HEK293 (cell line): Measurements from ENCODE around the gene DNAAF5.
A peak's percentile ranks its signal among the peaks of the same experiment; 100 is the strongest.

ENCODE experiments used
- KLF8 ChIP-seq: fragments of 450-650 bp; formaldehyde crosslinking; IDR thresholded peaks from 2 replicates; pipeline ENCODE4 v1.5.1; 2016; ENCODE audit warnings: missing biosample characterization, missing genetic modification characterization
- KLF9 ChIP-seq: fragments of 450-650 bp; formaldehyde crosslinking; IDR thresholded peaks from 2 replicates; pipeline ENCODE4 v1.5.1; 2016; ENCODE audit warnings: missing biosample characterization, missing genetic modification characterization, low read depth
- MYNN ChIP-seq: fragments of 450-650 bp; formaldehyde crosslinking; IDR thresholded peaks from 2 replicates; pipeline ENCODE4 v1.5.1; 2016; ENCODE audit warnings: missing biosample characterization, missing genetic modification characterization, borderline replicate concordance
- OSR2 ChIP-seq: fragments of 450-650 bp; formaldehyde crosslinking; IDR thresholded peaks from 2 replicates; pipeline ENCODE4 v1.5.1; 2016; ENCODE audit warnings: missing biosample characterization, missing genetic modification characterization
- PRDM6 ChIP-seq: fragments of 450-650 bp; formaldehyde crosslinking; IDR thresholded peaks from 2 replicates; pipeline ENCODE4 v1.5.1; 2017; ENCODE audit warnings: missing biosample characterization, missing genetic modification characterization
- RBAK ChIP-seq: fragments of 450-650 bp; formaldehyde crosslinking; IDR thresholded peaks from 2 replicates; pipeline ENCODE4 v1.5.1; 2016; ENCODE audit warnings: missing biosample characterization, missing genetic modification characterization
- TRIM28 ChIP-seq: IDR thresholded peaks from 2 replicates; pipeline ENCODE4 v1.6.1; 2011; ENCODE audit warnings: low read length, control low read depth, borderline replicate concordance
- ZBTB48 ChIP-seq: fragments of 450-650 bp; formaldehyde crosslinking; IDR thresholded peaks from 2 replicates; pipeline ENCODE4 v1.5.1; 2016; ENCODE audit warnings: missing biosample characterization, missing genetic modification characterization
- ZNF157 ChIP-seq: fragments of 450-650 bp; formaldehyde crosslinking; IDR thresholded peaks from 2 replicates; pipeline ENCODE4 v1.5.1; 2016; ENCODE audit warnings: missing biosample characterization, missing genetic modification characterization
- ZNF19 ChIP-seq: fragments of 450-650 bp; formaldehyde crosslinking; IDR thresholded peaks from 2 replicates; pipeline ENCODE4; 2016; ENCODE audit warnings: missing biosample characterization, missing genetic modification characterization, low read depth
- ZNF223 ChIP-seq: fragments of 450-650 bp; formaldehyde crosslinking; IDR thresholded peaks from 2 replicates; pipeline ENCODE4 v1.5.1; 2016; ENCODE audit warnings: missing biosample characterization, missing genetic modification characterization
- ZNF292 ChIP-seq: fragments of 450-650 bp; formaldehyde crosslinking; IDR thresholded peaks from 2 replicates; pipeline ENCODE4 v1.5.1; 2016; ENCODE audit warnings: low read depth, missing biosample characterization, missing genetic modification characterization, borderline replicate concordance
- ZNF426 ChIP-seq: fragments of 450-650 bp; formaldehyde crosslinking; IDR thresholded peaks from 2 replicates; pipeline ENCODE4 v1.5.1; 2017; ENCODE audit warnings: missing biosample characterization, missing genetic modification characterization, mild to moderate bottlenecking, inconsistent platforms, moderate library complexity
- ZNF473 ChIP-seq: fragments of 450-650 bp; formaldehyde crosslinking; IDR thresholded peaks from 2 replicates; pipeline ENCODE4 v1.5.1; 2017; ENCODE audit warnings: missing biosample characterization, missing genetic modification characterization
- ZNF621 ChIP-seq: fragments of 450-650 bp; formaldehyde crosslinking; IDR thresholded peaks from 2 replicates; pipeline ENCODE4 v1.5.1; 2017; ENCODE audit warnings: missing biosample characterization, missing genetic modification characterization
- ZNF660 ChIP-seq: fragments of 450-650 bp; IDR thresholded peaks from 2 replicates; pipeline ENCODE4 v1.5.1; 2018; ENCODE audit warnings: missing biosample characterization, mild to moderate bottlenecking, missing genetic modification characterization
- ZNF664 ChIP-seq: fragments of 450-650 bp; formaldehyde crosslinking; IDR thresholded peaks from 2 replicates; pipeline ENCODE4 v1.5.1; 2016; ENCODE audit warnings: missing biosample characterization, missing genetic modification characterization
- ZNF692 ChIP-seq: fragments of 450-650 bp; formaldehyde crosslinking; IDR thresholded peaks from 2 replicates; pipeline ENCODE4 v1.5.1; 2016; ENCODE audit warnings: missing biosample characterization, missing genetic modification characterization
- ZNF777 ChIP-seq: fragments of 450-650 bp; formaldehyde crosslinking; IDR thresholded peaks from 2 replicates; pipeline ENCODE4 v1.5.1; 2017; ENCODE audit warnings: missing biosample characterization, missing genetic modification characterization, borderline replicate concordance
- ZNF791 ChIP-seq: fragments of 450-650 bp; formaldehyde crosslinking; IDR thresholded peaks from 2 replicates; pipeline ENCODE4 v1.5.1; 2016; ENCODE audit warnings: missing biosample characterization, missing genetic modification characterization
- ZNF792 ChIP-seq: fragments of 450-650 bp; formaldehyde crosslinking; IDR thresholded peaks from 2 replicates; pipeline ENCODE4 v1.5.1; 2016; ENCODE audit warnings: missing biosample characterization, missing genetic modification characterization
- ZNF830 ChIP-seq: fragments of 450-650 bp; IDR thresholded peaks from 2 replicates; pipeline ENCODE4 v1.5.0; 2018; ENCODE audit warnings: missing biosample characterization, missing genetic modification characterization, low read depth, mild to moderate bottlenecking, moderate library complexity
- TF ChIP-seq, protein P1 (sequence below): fragments of 450-650 bp; formaldehyde crosslinking; IDR thresholded peaks from 2 replicates; pipeline ENCODE4 v1.5.1; 2016; ENCODE audit warnings: missing biosample characterization, missing genetic modification characterization
- TF ChIP-seq, protein P2 (sequence below): fragments of 450-650 bp; formaldehyde crosslinking; IDR thresholded peaks from 2 replicates; pipeline ENCODE4 v1.5.1; 2016; ENCODE audit warnings: missing biosample characterization, missing genetic modification characterization, borderline replicate concordance
- TF ChIP-seq, protein P3 (sequence below): fragments of 450-650 bp; formaldehyde crosslinking; IDR thresholded peaks from 2 replicates; pipeline ENCODE4 v1.5.1; 2016; ENCODE audit warnings: missing biosample characterization, missing genetic modification characterization
- TF ChIP-seq, protein P4 (sequence below): fragments of 450-650 bp; formaldehyde crosslinking; IDR thresholded peaks from 2 replicates; pipeline ENCODE4 v1.5.1; 2016; ENCODE audit warnings: missing biosample characterization, missing genetic modification characterization

DNAAF5 gene

DNA sequence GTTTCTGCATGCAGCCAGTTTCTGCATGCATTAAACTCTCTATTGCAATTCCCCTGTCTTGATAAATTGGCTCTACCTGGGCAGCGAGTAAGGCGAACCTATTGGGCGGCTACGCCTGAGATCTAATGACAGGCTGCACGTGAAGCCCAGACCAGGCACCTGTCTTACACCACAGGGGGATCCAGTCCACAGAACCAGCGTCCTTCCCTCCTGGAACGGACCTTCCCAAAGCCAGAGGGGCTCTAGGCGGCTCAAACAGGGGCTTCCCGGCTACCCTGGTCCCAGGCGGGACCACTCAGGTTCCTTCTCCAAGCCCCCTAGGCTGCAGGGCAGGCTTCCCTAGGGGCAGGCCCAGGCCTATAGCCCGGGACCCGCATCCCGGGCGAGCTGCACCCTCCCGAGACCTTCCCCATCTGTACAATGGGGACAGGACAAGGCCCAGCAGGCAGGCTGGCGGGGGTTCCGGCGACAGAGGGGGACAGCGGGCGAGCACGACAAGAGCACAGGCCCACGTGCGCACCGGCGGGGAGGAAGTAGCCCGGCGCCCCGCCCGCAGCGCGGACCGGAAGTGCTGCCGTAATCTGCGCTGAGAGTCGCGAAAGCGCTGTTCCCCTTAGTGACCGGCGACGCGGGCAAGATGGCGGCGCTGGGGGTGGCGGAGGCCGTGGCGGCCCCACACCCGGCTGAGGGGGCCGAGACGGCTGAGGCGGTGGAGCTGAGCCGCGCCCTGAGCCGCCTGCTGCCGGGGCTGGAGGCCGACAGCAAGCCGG, at the start of gene DNAAF5 (continued):
- TF ChIP-seq TRIM28 (no peak), ZNF692 (peak; percentile 77), KLF8 (tag by site-specific recombination) (peak; percentile 80; the same call in 1 of the 2 replicates), OSR2 (tag by site-specific recombination) (no peak), ZNF792 (tag by site-specific recombination) (no peak), ZNF292 (tag by site-specific recombination) (no peak), ZNF791 (tag by site-specific recombination) (no peak), KLF9 (peak; percentile 58; the same call in 1 of the 2 replicates), ZNF157 (tag by site-specific recombination) (no peak), ZNF777 (tag by site-specific recombination) (no peak), RBAK (tag by site-specific recombination) (no peak), ZNF473 (tag by site-specific recombination) (no peak; the same call in 1 of the 2 replicates), ZBTB48 (tag by site-specific recombination) (0 out of 2 replicates have a peak, but pooled peaks have one; percentile 43), ZNF830 (no peak), ZNF621 (tag by site-specific recombination) (no peak), ZNF223 (tag by site-specific recombination) (no peak), MYNN (tag by site-specific recombination) (no peak), ZNF664 (tag by site-specific recombination) (no peak), ZNF660 (tag by site-specific recombination) (no peak), PRDM6 (tag by site-specific recombination) (no peak), ZNF19 (tag by site-specific recombination) (no peak), ZNF426 (no peak)
- TF ChIP-seq, protein P1, sequence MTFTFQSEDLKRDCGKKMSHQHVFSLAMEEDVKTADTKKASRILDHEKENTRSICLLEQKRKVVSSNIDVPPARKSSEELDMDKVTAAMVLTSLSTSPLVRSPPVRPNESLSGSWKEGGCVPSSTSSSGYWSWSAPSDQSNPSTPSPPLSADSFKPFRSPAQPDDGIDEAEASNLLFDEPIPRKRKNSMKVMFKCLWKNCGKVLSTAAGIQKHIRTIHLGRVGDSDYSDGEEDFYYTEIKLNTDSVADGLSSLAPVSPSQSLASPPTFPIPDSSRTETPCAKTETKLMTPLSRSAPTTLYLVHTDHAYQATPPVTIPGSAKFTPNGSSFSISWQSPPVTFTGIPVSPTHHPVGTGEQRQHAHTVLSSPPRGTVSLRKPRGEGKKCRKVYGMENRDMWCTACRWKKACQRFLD (tag by site-specific recombination) = no peak
- TF ChIP-seq, protein P2, sequence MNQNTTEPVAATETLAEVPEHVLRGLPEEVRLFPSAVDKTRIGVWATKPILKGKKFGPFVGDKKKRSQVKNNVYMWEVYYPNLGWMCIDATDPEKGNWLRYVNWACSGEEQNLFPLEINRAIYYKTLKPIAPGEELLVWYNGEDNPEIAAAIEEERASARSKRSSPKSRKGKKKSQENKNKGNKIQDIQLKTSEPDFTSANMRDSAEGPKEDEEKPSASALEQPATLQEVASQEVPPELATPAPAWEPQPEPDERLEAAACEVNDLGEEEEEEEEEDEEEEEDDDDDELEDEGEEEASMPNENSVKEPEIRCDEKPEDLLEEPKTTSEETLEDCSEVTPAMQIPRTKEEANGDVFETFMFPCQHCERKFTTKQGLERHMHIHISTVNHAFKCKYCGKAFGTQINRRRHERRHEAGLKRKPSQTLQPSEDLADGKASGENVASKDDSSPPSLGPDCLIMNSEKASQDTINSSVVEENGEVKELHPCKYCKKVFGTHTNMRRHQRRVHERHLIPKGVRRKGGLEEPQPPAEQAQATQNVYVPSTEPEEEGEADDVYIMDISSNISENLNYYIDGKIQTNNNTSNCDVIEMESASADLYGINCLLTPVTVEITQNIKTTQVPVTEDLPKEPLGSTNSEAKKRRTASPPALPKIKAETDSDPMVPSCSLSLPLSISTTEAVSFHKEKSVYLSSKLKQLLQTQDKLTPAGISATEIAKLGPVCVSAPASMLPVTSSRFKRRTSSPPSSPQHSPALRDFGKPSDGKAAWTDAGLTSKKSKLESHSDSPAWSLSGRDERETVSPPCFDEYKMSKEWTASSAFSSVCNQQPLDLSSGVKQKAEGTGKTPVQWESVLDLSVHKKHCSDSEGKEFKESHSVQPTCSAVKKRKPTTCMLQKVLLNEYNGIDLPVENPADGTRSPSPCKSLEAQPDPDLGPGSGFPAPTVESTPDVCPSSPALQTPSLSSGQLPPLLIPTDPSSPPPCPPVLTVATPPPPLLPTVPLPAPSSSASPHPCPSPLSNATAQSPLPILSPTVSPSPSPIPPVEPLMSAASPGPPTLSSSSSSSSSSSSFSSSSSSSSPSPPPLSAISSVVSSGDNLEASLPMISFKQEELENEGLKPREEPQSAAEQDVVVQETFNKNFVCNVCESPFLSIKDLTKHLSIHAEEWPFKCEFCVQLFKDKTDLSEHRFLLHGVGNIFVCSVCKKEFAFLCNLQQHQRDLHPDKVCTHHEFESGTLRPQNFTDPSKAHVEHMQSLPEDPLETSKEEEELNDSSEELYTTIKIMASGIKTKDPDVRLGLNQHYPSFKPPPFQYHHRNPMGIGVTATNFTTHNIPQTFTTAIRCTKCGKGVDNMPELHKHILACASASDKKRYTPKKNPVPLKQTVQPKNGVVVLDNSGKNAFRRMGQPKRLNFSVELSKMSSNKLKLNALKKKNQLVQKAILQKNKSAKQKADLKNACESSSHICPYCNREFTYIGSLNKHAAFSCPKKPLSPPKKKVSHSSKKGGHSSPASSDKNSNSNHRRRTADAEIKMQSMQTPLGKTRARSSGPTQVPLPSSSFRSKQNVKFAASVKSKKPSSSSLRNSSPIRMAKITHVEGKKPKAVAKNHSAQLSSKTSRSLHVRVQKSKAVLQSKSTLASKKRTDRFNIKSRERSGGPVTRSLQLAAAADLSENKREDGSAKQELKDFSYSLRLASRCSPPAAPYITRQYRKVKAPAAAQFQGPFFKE (tag by site-specific recombination) = no peak
- TF ChIP-seq, protein P3, sequence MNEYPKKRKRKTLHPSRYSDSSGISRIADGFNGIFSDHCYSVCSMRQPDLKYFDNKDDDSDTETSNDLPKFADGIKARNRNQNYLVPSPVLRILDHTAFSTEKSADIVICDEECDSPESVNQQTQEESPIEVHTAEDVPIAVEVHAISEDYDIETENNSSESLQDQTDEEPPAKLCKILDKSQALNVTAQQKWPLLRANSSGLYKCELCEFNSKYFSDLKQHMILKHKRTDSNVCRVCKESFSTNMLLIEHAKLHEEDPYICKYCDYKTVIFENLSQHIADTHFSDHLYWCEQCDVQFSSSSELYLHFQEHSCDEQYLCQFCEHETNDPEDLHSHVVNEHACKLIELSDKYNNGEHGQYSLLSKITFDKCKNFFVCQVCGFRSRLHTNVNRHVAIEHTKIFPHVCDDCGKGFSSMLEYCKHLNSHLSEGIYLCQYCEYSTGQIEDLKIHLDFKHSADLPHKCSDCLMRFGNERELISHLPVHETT (tag by site-specific recombination) = peak; percentile 67; the same call in 1 of the 2 replicates
- TF ChIP-seq, protein P4, sequence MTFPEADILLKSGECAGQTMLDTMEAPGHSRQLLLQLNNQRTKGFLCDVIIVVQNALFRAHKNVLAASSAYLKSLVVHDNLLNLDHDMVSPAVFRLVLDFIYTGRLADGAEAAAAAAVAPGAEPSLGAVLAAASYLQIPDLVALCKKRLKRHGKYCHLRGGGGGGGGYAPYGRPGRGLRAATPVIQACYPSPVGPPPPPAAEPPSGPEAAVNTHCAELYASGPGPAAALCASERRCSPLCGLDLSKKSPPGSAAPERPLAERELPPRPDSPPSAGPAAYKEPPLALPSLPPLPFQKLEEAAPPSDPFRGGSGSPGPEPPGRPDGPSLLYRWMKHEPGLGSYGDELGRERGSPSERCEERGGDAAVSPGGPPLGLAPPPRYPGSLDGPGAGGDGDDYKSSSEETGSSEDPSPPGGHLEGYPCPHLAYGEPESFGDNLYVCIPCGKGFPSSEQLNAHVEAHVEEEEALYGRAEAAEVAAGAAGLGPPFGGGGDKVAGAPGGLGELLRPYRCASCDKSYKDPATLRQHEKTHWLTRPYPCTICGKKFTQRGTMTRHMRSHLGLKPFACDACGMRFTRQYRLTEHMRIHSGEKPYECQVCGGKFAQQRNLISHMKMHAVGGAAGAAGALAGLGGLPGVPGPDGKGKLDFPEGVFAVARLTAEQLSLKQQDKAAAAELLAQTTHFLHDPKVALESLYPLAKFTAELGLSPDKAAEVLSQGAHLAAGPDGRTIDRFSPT (tag by site-specific recombination) = no peak
